ENCODE data around the gene GSK3A.

GSK3A gene

GRCh38 chr19:42232435-42232834 is 10.0 kb downstream of the GSK3A start:
- no peak for DNase-seq (ENCODE audit: extremely low read depth, low read depth)
- TF ChIP-seq CTCF (IDR thresholded peaks at IDR 0.05; ENCODE audit: low read depth, low read length) = no peak

- no peak for TF ChIP-seq CTCF (IDR thresholded peaks at IDR 0.05; ENCODE audit: low read depth, low read length)
- no peak for DNase-seq (ENCODE audit: extremely low read depth, low read depth)
Observed at GRCh38 chr19:42230571-42230970, 11.8 kb downstream of the GSK3A start.

GRCh38 chr19:42229855-42230351 is 12.5 kb downstream of the GSK3A start:
- no peak for DNase-seq (ENCODE audit: extremely low read depth, low read depth)
- TF ChIP-seq CTCF (IDR thresholded peaks at IDR 0.05; ENCODE audit: low read depth, low read length) = no peak

GRCh38 chr19:42229301-42229854 is 13.0 kb downstream of the GSK3A start:
- DNase-seq (ENCODE audit: extremely low read depth, low read depth) = no peak
- no peak for TF ChIP-seq CTCF (IDR thresholded peaks at IDR 0.05; ENCODE audit: low read depth, low read length)

GRCh38 chr19:42228641-42229040 is 13.8 kb downstream of the GSK3A start:
- no peak for DNase-seq (ENCODE audit: extremely low read depth, low read depth)
- TF ChIP-seq CTCF (IDR thresholded peaks at IDR 0.05; ENCODE audit: low read depth, low read length) = no peak

- no peak for TF ChIP-seq CTCF (IDR thresholded peaks at IDR 0.05; ENCODE audit: low read depth, low read length)
- no peak for DNase-seq (ENCODE audit: extremely low read depth, low read depth)
Observed at GRCh38 chr19:42226886-42227285, 15.5 kb downstream of the GSK3A start.

GRCh38 chr19:42225718-42226292 is 16.6 kb downstream of the GSK3A start:
- DNase-seq (ENCODE audit: extremely low read depth, low read depth) = no peak
- TF ChIP-seq CTCF (IDR thresholded peaks at IDR 0.05; ENCODE audit: low read depth, low read length) = no peak

Measured in AG09319 (cell line).